NCI-H1092 treated with DMSO at 0.1 percent for 48 hours (cell line): ENCODE measurements around the gene CELA2B.
"Not testable (repeated sequence)": the region's sequence is repeated elsewhere in the genome, so short reads cannot be mapped to it uniquely, and the experiment has no call there.

ENCODE experiments used
- DNase-seq: peaks from one replicate; lab custom pipeline; 2025; lab: John Stamatoyannopoulos, UW

The CELA2B gene

GRCh38 chr1:15475752-15476314 lies at the start of gene CELA2B:
Gene CELA2B, plus strand, starts transcription at chr1:15476104. Its CDS starts 22 bp downstream, at chr1:15476126.
- DNase-seq, result no peak

GRCh38 chr1:15426492-15427279 lies 49.2 kb upstream of the CELA2B start:
- no peak for DNase-seq

DNA sequence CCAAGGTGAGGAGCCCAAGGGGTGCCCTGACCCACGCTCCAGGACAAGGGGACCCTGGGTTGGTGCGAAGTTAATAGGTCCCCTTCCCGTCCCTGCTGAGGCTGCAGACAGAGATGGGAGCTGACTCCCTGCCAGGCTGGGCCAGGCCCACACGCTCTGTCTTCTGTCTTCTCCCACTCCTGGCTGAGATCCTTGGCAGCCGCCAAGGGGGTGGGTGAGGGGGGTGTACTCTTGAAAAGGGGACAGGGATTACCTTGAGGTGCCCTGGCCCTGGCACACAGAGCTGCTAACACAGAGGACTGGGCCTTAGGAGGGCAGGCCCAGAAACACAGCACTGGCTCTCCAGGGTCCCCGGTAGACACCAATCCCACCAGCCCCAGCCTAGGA lies 48.6 kb upstream of the CELA2B start:
- no peak for DNase-seq

DNA sequence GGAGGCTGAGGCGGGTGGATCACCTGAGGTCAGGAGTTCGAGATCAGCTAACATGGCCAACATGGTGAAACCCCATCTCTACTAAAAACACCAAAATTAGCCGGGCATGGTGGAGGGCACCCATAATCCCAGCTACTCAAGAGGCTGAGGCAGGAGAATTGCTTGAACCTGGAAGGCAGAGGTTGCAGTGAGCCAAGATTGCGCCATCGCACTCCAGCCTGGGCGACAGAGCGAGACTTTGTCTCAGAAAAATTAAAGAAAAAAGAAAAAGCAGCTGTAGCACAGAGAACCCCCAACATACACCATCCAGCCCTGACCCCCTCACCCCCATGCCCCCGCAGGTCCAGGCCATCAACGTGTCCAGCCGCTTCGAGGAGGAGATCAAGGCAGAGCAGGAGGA lies 47.7 kb upstream of the CELA2B start:
- not testable (repeated sequence) for DNase-seq

GRCh38 chr1:15428815-15429435 lies 47.0 kb upstream of the CELA2B start:
- DNase-seq, result no peak

DNA sequence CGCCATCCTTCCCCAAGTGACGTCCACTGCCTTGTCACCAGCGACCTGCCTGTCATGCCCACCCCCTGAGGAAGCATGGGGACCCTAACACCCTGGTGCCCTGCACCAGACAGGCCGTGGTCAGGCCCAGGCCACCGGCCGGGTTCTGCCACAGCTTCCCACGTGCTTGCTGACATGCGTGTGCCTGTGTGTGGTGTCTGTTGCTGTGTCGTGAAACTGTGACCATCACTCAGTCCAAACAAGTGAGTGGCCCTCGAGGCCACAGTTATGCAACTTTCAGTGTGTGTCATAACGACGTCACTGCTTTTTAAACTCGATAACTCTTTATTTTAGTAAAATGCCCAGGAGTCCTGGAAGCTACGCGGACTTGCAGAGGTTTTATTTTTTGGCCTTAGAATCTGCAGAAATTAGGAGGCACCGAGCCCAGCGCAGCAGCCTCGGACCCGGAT lies 46.2 kb upstream of the CELA2B start:
- DNase-seq, result no peak

DNA sequence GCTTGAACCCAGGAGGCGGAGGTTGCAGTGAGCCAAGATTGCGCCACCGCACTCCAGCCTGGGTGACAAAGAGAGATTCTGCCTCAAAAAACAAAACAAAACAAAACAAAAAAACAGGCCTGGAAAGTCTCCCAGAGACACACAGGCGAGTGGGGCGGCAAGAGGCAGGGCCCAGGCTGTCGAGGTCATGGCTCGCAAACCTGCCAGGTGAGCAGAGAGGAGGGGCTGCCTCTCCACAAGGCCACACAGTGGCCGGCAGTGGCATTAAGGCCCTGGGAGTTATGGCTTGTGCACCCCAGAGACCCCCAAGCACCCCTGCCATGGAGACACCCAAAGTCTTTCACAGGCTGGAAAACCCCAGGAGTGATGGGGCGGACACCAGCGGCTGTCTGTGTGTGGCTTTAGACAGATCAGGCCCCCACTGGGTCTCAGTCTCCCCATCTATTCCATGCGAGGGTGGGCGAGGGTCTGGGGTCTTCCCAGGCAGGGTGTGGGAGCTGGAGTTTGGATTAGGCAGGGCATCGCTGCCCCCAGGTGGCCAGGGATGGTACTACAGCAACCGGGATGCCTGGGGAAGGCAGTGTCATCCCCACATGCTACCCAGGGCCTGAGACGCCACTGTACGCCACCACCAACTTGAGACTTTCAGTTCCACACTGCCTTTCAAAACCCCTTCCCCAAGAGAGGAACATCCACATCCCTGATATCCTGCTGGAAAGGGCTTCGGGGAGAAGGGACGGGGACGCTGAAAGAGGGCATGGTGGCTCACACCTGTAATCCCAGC lies 44.9 kb upstream of the CELA2B start:
- DNase-seq, result peak; percentile 45

- no peak for DNase-seq
These were observed 44.3 kb upstream of the CELA2B start for GRCh38 chr1:15431571-15431948.

GRCh38 chr1:15432324-15432723 lies 43.6 kb upstream of the CELA2B start:
- peak; percentile 16 for DNase-seq

- DNase-seq, result no peak
These were observed 42.4 kb upstream of the CELA2B start for GRCh38 chr1:15433471-15433870.

GRCh38 chr1:15434739-15435138 lies 41.2 kb upstream of the CELA2B start:
- DNase-seq, result not testable (repeated sequence)

GRCh38 chr1:15435239-15436077 lies 40.4 kb upstream of the CELA2B start:
- DNase-seq, result no peak

DNA sequence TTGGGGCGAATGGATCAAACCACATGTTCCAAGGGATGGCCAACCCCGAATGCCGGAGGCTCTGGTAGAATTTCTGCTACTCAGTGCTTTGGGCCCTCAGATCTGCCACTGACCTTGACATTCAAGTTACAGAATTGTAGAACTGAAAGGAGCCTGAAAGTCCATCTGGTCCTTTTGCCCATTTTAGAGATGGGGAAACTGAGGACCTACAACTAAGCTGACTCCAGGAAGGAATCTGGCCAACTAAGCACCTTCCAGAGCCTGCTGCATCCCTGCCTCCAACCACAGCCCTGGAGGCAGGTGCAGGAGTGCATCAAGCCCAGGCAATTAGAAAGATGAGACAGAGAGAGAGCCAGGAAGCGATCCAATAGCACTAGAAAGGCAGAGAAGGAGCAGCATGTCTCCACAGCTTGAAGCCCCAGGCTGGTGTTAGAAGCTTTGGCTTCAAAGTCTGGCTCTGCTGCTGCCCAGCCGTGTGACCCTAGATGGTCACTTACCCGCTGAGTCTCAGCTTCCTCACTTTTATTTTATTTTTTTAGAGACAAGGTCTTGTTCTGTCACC lies 38.9 kb upstream of the CELA2B start:
- DNase-seq, result peak; percentile 30

DNA sequence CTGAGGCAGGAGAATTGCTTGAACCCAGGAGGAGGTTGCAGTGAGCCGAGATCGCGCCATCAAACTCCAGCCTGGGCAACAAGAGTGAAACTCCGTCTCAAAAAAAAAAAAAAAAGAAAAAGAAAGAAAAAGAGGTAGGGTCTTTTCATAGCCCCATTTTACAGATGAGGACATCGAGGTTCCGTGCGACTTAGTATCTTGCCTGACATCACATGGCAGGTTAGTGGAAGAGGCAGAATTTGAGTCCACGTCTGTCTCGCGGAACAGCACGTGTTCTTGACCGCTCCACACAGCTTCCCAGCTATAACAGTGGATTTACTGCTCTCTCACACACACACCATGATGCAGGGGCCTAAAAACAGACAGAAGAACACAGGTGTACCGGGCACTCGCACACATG lies 36.6 kb upstream of the CELA2B start:
- DNase-seq, result no peak

DNA sequence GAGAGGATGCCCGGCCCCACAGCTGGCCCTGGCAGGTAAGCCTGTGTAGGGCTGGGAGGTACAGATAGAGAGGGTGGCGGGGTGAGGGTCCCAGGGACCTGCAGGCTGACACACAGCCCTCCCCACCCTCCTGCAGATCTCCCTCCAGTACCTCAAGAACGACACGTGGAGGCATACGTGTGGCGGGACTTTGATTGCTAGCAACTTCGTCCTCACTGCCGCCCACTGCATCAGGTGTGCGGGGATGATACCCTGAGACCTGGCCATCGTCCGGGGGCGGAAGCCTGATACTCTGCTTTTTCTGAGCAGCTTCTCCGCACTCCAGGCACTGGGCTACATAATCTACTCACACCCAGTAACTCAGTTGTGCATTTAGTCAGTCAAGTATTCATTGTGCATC lies 35.5 kb upstream of the CELA2B start:
- no peak for DNase-seq

DNA sequence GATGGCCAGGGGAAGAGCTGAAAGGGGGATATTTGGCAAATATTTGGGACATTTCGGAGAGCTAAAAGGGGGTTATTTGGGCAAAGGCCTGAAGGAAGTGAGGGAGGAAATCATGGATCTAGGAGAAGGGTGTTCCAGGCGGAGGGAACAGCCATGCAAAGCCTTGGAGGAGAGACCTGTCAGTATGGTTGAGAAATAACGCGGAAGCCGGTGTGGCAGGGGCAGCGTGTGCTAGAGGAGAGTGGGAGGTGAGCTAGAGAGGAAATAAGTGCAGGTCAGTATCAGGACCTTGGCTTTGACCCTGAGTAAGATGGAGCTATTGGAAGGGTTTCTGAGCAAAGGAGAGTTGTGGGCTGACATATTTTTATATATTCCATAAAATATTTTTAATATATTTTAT lies 34.7 kb upstream of the CELA2B start:
- no peak for DNase-seq

GRCh38 chr1:15442119-15442518 lies 33.8 kb upstream of the CELA2B start:
- DNase-seq, result no peak

GRCh38 chr1:15442759-15443158 lies 33.1 kb upstream of the CELA2B start:
- no peak for DNase-seq

DNA sequence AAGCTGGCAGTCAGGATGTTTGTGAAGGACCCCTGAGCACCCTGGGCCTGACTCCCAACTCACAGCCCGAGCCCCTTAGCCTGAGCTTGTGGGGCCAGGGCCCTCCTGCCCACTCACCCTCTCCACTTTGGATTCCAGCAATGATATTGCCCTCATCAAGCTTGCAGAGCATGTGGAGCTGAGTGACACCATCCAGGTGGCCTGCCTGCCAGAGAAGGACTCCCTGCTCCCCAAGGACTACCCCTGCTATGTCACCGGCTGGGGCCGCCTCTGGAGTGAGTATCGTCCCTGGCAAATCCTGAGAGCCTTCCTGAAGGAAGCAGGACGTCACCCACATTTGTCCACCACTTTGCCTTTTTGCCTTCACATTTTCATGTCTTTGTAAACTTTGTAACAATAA lies 32.6 kb upstream of the CELA2B start:
- no peak for DNase-seq

- no peak for DNase-seq
These were observed 31.2 kb upstream of the CELA2B start for GRCh38 chr1:15444468-15445389.
